Keratinocyte (primary cell): ENCODE results near the gene FAM83E. TPM values are rescaled to one million over a fixed set of nuclear protein-coding genes. Genes with fewer than 3 reads are reported as not detected.

Source experiments
- DNase-seq: peaks from one replicate; pipeline ENCODE4 v3.0.0-alpha.2; 2011; ENCODE audit warnings: low read depth, missing footprints, low spot score
- FAIRE-seq: peaks from 2 replicates; lab custom pipeline; 2011; peaks lifted over from hg19 to GRCh38; lab: Jason Lieb, UNC
- H2AFZ ChIP-seq: 2 replicates; pipeline ENCODE4 v1.6.0; 2012; ENCODE audit warnings: low read length, control low read depth, inconsistent platforms; ENCODE audit not compliant: control insufficient read depth
- H3K27ac ChIP-seq: 2 replicates; pipeline ENCODE4 v1.5.1; 2011; ENCODE audit warnings: low read length; ENCODE audit not compliant: control insufficient read depth, insufficient read depth
- H3K27me3 ChIP-seq: 3 replicates; pipeline ENCODE4 v1.6.0; 2011; ENCODE audit warnings: low read length; ENCODE audit not compliant: control insufficient read depth, insufficient read depth; ENCODE audit errors: extremely low read depth
- H3K36me3 ChIP-seq, 2 experiments: 2 replicates in 1 of 2; 3 replicates in 1 of 2; pipeline ENCODE4 v1.5.1; 2011; ENCODE audit warnings: low read length in 2 of 2, mild to moderate bottlenecking in 1 of 2; ENCODE audit not compliant: control insufficient read depth in 2 of 2, insufficient read depth in 2 of 2; ENCODE audit errors: extremely low read depth in 1 of 2
- H3K4me1 ChIP-seq: 3 replicates; pipeline ENCODE4 v1.5.1; 2011; ENCODE audit warnings: low read length; ENCODE audit not compliant: control insufficient read depth, insufficient read depth; ENCODE audit errors: extremely low read depth
- H3K4me2 ChIP-seq: 3 replicates; pipeline ENCODE4 v1.6.0; 2011; ENCODE audit warnings: low read depth, low read length; ENCODE audit not compliant: control insufficient read depth, insufficient read depth; ENCODE audit errors: extremely low read depth
- H3K4me3 ChIP-seq, 3 experiments: fragments of 200-600 bp in 1 of 3; sonication (generic) in 1 of 3; 2 replicates in 2 of 3; 3 replicates in 1 of 3; pipeline ENCODE4 v1.5.1; 2011 to 2016; ENCODE audit warnings: low read length in 3 of 3, mild to moderate bottlenecking in 3 of 3, control low read depth in 2 of 3, inconsistent platforms in 1 of 3, low read depth in 1 of 3, mixed read lengths in 1 of 3, mixed run types in 1 of 3, moderate library complexity in 1 of 3; ENCODE audit not compliant: control insufficient read depth in 2 of 3, insufficient read depth in 2 of 3; ENCODE audit errors: extremely low read depth in 1 of 3
- H3K79me2 ChIP-seq: 2 replicates; pipeline ENCODE4 v1.6.0; 2012; ENCODE audit warnings: low read length; ENCODE audit not compliant: control insufficient read depth, insufficient read depth
- H3K9ac ChIP-seq: 3 replicates; pipeline ENCODE4 v1.6.0; 2011; ENCODE audit warnings: low read length; ENCODE audit not compliant: control insufficient read depth, insufficient read depth; ENCODE audit errors: extremely low read depth
- H3K9me1 ChIP-seq: 3 replicates; pipeline ENCODE4 v1.6.0; 2011; ENCODE audit warnings: low read length; ENCODE audit not compliant: control insufficient read depth, insufficient read depth; ENCODE audit errors: extremely low read depth
- H3K9me3 ChIP-seq: 2 replicates; pipeline ENCODE4 v1.5.1; 2012; ENCODE audit warnings: low read depth, low read length; ENCODE audit not compliant: control insufficient read depth
- H4K20me1 ChIP-seq: 3 replicates; pipeline ENCODE4 v1.6.0; 2011; ENCODE audit warnings: low read length; ENCODE audit not compliant: control insufficient read depth, insufficient read depth; ENCODE audit errors: extremely low read depth
- CTCF ChIP-seq, 3 experiments: IDR thresholded peaks in 1 of 3; conservative IDR thresholded peaks in 1 of 3; optimal IDR thresholded peaks in 1 of 3; 2 replicates in 2 of 3; 3 replicates in 1 of 3; pipeline versions ENCODE3 to v1.5.1; 2011; ENCODE audit warnings: low read length in 3 of 3, mild to moderate bottlenecking in 3 of 3, moderate library complexity in 2 of 3, control low read depth in 1 of 3, inconsistent platforms in 1 of 3; ENCODE audit not compliant: insufficient read depth in 2 of 3; ENCODE audit errors: extremely low read depth in 1 of 3
- EZH2 ChIP-seq: IDR thresholded peaks from one replicate; pipeline ENCODE4 v1.6.1; 2012; ENCODE audit warnings: inconsistent platforms, mild to moderate bottlenecking, low read length, moderate library complexity
- dilution Hi-C: fragments of 300-500 bp; cut with MboI; formaldehyde crosslinking; loops from one replicate; pipeline ENCODE4 v1.7.0; 2020; ENCODE audit warnings: low sequenced_read_pairs; ENCODE audit not compliant: extremely low pct_ligation_motif_present
- polyA plus RNA-seq, 5 experiments: library from polyadenylated mRNA; depleted of rRNA in 3 of 5; stranded (reverse) in 3 of 5; stranded (forward) in 1 of 5; unstranded in 1 of 5; fragments of >200 nt; gene quantifications; 1 replicate in 1 of 5; 2 replicates in 3 of 5; 3 replicates in 1 of 5; pipeline versions ENCODE4 v1.2.1 to v1.2.3, GENCODE V29; 2011 to 2012; ENCODE audit warnings: missing spikeins in 2 of 5, low read depth in 1 of 5, low replicate concordance in 1 of 5

FAM83E gene
- polyA plus RNA-seq, 1 donor (not counting 4 experiments of a cell fraction or from before 2014, with no cell fraction given) = 0.17 TPM

GRCh38 chr19:48624791-48625723 lies 10.2 kb upstream of the FAM83E start:
- H3K4me3 ChIP-seq = peak overlapping the region in 2 of 3 experiments; percentile 34 to 73
- H3K27ac ChIP-seq = peak overlapping the region; percentile 47
- H3K9me3 ChIP-seq = no peaks in the 10 kb centered on the region
- H3K4me1 ChIP-seq = peaks cover 18% of the 10 kb centered on the region
- no peak overlapping the region for H2AFZ ChIP-seq
- H3K79me2 ChIP-seq = peaks cover 3% of the 10 kb centered on the region
- peak overlapping the region; percentile 75 for H3K4me2 ChIP-seq
- DNase-seq (no peak), FAIRE-seq (no peak)
- H3K27me3 ChIP-seq = no peaks in the 10 kb centered on the region
- TF ChIP-seq CTCF (optimal IDR thresholded peaks at IDR 0.05 in 1 of 3, IDR thresholded peaks at IDR 0.05 in 1 of 3, conservative IDR thresholded peaks at IDR 0.05 in 1 of 3; ENCODE audit: extremely low read depth in 1 of 3, insufficient read depth in 2 of 3, low read length in 3 of 3) (no peak), EZH2 (no peak)
- no peaks in the 10 kb centered on the region for H3K9me1 ChIP-seq
- dilution Hi-C loops = no loop called here
- no peaks in the 10 kb centered on the region for H4K20me1 ChIP-seq
- H3K36me3 ChIP-seq = peaks cover 1 to 4% of the 10 kb centered on the region in 2 experiments
- H3K9ac ChIP-seq = peak overlapping the region; percentile 67

GRCh38 chr19:48624067-48624594 lies 9.3 kb upstream of the FAM83E start:
- Histone ChIP-seq H3K9me3 (no peaks in the 10 kb centered on the region), H3K36me3 (peaks cover 1 to 4% of the 10 kb centered on the region in 2 experiments), H3K9me1 (no peaks in the 10 kb centered on the region), H3K4me2 (peak overlapping the region; percentile 98), H2AFZ (peak overlapping the region; percentile 93), H3K27me3 (no peaks in the 10 kb centered on the region), H3K9ac (peak overlapping the region; percentile 78), H4K20me1 (no peaks in the 10 kb centered on the region), H3K4me1 (peaks cover 23% of the 10 kb centered on the region), H3K4me3 (peak overlapping the region; percentile 34 to 73 (median 66)), H3K27ac (peak overlapping the region; percentile 78), H3K79me2 (peaks cover 3% of the 10 kb centered on the region)
- FAIRE-seq (no peak), DNase-seq (no peak)
- TF ChIP-seq CTCF (optimal IDR thresholded peaks at IDR 0.05 in 1 of 3, IDR thresholded peaks at IDR 0.05 in 1 of 3, conservative IDR thresholded peaks at IDR 0.05 in 1 of 3; ENCODE audit: extremely low read depth in 1 of 3, insufficient read depth in 2 of 3, low read length in 3 of 3) (no peak), EZH2 (no peak)
- dilution Hi-C loops = no loop called here
